ENCODE measurements around the gene CHIC2.

Gene CHIC2

DNA sequence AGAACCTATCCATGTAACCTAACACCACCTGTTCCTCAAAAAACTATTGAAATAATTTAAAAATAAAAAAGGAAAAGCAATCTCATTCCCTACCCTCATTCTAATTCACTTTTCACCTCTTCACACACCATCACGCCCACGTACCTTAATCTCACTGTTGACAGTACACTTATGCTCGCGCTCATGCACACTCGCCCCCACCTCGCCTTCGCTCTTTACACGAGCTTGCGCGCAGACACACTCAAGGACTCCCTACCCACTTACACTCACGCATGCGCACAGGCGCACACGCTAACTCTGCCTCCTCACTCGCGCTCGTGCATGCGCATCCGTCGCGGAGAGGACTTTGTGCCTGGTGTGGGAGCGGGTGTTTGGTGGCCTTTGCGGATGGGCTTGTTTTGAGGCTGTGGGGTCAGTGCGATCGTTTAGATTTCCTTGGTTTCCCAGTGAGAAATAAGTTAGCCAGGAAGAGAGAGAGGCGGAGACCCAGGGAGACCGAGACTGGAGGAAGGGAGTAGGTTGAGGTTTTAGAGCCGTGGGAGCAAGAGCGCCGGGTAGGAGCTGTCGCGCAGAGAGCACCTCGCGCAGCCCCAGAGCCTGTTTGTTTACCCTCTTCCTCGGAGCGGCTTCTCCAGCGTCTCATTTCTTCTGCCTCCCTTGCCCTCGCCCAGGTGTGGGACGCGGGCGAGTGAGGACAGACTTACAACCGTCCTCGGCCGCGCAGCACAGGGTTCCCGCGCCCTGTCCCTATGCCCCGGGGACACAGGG, 27.4 kb upstream of the CHIC2 start:
- TF ChIP-seq ZFX (IDR thresholded peaks at IDR 0.05; ENCODE audit: borderline replicate concordance) = no peak
- TF ChIP-seq, protein P1, sequence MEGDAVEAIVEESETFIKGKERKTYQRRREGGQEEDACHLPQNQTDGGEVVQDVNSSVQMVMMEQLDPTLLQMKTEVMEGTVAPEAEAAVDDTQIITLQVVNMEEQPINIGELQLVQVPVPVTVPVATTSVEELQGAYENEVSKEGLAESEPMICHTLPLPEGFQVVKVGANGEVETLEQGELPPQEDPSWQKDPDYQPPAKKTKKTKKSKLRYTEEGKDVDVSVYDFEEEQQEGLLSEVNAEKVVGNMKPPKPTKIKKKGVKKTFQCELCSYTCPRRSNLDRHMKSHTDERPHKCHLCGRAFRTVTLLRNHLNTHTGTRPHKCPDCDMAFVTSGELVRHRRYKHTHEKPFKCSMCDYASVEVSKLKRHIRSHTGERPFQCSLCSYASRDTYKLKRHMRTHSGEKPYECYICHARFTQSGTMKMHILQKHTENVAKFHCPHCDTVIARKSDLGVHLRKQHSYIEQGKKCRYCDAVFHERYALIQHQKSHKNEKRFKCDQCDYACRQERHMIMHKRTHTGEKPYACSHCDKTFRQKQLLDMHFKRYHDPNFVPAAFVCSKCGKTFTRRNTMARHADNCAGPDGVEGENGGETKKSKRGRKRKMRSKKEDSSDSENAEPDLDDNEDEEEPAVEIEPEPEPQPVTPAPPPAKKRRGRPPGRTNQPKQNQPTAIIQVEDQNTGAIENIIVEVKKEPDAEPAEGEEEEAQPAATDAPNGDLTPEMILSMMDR (IDR thresholded peaks at IDR 0.05) = no peak
- H3K27ac ChIP-seq = no peak overlapping the region

DNA sequence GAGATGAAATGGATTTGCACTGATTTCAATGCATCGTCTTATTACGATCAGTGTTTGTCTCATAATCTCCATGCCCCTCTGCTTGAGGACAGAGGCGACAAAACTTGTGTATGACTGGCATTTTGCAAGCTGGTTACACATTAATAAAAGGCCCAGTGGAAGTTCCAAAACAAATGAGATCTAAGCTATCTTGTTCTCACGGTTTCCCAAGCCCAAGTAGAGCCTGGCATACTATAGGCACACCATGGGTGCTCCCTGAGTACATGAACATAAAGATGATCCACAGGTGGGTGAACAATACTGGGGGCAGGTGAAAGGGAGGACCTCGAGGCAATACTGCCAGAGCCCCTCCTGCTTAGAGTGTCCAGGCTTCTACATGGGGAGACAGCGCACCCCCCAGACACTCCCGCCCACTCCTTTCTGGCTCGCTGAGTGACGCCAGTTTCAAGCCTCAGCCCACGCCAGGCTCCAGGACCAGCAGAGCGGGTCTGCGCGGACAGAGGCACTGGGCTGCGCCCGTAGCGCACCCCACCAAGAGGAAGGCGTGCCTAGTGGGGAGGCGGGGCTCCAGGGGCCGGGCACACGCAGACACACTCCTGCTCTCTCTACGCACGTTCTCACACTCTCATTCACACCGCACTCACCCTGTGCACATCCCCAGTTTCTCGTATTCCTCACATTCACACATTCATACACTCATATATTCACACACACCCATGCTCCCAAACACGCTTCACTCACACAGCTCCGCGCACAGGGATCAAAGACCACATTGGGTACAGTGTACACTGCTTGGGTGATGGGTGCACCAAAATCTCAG, 26.6 kb upstream of the CHIC2 start:
- no peak for TF ChIP-seq ZFX (IDR thresholded peaks at IDR 0.05; ENCODE audit: borderline replicate concordance)
- TF ChIP-seq, protein P1 (IDR thresholded peaks at IDR 0.05) = no peak
- H3K27ac ChIP-seq = no peak overlapping the region

DNA sequence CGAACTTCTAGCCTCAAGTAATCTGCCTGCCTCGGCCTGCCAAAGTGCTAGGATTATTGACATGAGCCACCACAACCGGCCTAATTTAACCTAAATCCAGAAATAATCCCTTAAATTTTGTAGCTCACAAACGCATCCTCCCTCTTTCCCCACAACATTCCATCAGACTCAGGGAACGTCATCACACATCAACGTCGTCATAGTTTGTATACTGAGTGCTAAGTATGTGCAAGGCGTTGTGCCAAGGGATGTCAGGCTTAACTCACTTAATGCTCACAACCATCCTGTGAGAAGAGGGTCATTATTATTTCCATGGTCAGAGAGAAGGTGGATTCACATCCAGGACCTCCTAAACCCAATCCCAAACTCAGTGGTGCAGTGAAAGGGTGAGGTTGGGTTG, 26.0 kb upstream of the CHIC2 start:
- no peak for TF ChIP-seq ZFX (IDR thresholded peaks at IDR 0.05; ENCODE audit: borderline replicate concordance)
- TF ChIP-seq, protein P1 (IDR thresholded peaks at IDR 0.05) = no peak
- no peak overlapping the region for H3K27ac ChIP-seq

DNA sequence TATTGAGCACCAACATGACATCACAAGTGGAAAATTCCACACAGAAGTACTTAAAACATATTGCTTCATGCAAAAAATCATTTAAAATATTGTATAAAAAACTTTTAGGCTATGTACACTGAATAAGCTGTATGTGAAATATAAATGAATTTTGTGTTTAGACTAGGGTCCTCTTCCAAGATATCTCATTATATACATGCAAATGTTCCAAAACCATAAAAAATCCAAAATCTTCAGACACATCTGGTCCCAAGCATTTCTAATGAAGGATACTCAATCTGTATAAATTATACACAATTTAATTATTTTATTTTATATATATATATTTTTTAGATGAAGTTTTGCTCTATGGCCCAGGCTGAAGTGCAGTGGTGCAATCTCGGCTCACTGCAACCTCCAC, 25.5 kb upstream of the CHIC2 start:
- no peak for TF ChIP-seq ZFX (IDR thresholded peaks at IDR 0.05; ENCODE audit: borderline replicate concordance)
- no peak overlapping the region for H3K27ac ChIP-seq

DNA sequence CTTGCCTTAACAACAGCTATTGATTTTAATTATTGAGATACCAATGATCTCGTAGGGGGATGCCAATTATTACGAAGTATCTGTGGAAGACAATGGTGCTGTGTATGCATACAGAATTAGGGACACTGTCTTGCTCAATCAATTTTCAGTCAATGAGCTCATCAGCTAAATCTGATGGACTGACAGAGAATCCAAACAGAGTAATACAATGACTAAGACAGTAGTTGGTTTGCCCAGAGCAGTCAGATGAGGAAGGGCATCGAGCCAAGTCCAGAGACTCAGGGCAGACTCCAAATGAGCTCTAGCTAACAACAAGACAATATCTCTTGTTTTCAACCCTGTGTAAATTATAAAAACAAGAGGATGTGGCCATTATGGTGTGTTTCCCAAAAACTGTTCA, 20.9 kb upstream of the CHIC2 start:
- TF ChIP-seq ZFX (IDR thresholded peaks at IDR 0.05; ENCODE audit: borderline replicate concordance) = no peak
- TF ChIP-seq, protein P1 (IDR thresholded peaks at IDR 0.05) = no peak
- H3K27ac ChIP-seq = no peak overlapping the region

DNA sequence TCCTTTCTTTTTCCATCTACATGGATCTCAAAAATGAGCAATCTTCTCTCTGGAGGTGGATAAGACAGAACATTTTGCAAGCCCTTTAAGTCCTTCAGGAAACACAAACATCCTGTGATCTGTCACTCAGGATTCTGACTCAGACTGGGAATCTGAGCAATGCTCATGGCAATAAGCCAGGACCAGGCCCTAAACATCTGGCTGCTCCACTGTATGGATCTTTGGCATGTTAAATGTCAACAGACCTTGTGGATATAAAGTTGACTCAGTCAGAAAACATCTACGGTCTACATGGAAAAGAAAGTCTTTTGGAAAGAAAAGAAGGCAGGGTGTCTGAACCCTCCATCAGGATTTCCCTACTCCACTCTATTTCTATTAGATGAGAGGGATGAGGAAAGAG, 17.8 kb upstream of the CHIC2 start:
- TF ChIP-seq ZFX (IDR thresholded peaks at IDR 0.05; ENCODE audit: borderline replicate concordance) = no peak
- TF ChIP-seq, protein P1 (IDR thresholded peaks at IDR 0.05) = no peak
- no peak overlapping the region for H3K27ac ChIP-seq

DNA sequence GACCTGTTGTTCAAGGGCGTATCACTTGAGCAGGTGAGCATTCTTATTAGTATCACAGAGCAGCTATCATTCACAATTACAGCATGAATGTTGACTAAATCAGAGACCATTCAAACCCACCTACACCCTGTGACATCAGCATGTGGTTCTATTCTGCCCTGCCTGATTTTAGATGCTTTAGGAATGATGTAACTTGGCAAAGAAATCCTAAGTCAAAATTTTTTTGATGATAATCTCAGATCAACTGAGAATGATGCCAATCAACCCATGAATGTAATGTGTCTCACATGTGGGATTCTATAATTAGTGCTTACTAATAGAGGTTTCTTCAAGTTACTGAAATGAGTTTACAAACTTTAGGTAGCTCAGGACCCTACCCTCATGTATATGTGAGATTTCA, 13.4 kb upstream of the CHIC2 start:
- no peak overlapping the region for H3K27ac ChIP-seq
- TF ChIP-seq, protein P1 (IDR thresholded peaks at IDR 0.05) = no peak
- TF ChIP-seq ZFX (IDR thresholded peaks at IDR 0.05; ENCODE audit: borderline replicate concordance) = no peak

Data from 22Rv1 (cell line).